ENCODE measurements around the gene ZNF205. TPM values are rescaled to one million over a fixed set of nuclear protein-coding genes. Genes with fewer than 3 reads are reported as not detected.
A peak's percentile ranks its signal among the peaks of the same experiment; 100 is the strongest.

The ZNF205 gene
- total and polyA plus RNA-seq, 10 of the 15 experiments (the other 5 are each of a cell fraction or from before 2014, with no cell fraction given), result 0.26 to 1.5 (median 0.78) TPM; not detected in 2

DNA sequence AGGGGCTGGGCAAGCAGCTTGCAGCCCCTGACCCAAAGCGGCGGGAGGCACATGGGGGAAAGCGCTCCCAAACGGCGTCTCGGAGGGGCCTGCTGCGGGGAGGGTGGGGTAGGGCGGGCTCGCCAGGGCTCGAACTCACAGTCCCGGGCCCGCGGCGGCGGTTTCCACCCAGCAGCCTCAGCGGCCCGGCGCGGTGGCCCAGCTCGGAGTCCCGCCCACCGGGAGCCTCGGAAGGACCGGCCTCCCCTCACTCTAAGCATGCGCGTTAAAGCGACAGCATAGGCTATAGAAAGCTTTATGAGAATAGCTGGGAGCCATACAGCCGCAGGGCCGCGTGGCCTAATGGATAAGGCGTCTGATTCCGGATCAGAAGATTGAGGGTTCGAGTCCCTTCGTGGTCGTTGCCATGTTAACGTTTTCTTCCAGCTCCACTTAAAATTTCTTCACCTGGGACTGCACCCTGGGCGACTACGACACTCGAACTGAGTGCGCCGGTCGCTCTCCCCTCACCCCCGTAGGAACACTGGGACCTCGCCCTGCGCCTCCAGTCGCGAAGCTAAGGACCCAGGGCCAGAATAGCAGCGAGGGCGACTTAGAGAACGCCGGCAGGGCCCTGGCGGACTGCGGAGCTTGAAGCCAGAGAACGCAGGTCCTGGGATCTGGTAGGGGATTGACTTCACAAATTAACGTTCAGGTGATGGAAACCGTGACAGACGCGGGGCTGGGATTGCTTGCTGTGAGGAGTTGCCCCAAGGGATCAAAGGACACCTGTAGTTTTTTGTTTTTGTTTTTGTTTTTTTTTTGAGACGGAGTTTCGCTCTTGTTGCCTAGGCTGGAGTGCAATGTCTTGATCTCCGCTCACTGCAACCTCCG, 38.2 kb downstream of the ZNF205 start (continued):
- TF ChIP-seq FOS (IDR thresholded peaks at IDR 0.05; ENCODE audit: borderline replicate concordance, extremely low read depth, insufficient read length), result no peak
- TF ChIP-seq ESRRA (IDR thresholded peaks at IDR 0.05; ENCODE audit: low read length), result no peak; the same call in 1 of the 2 replicates
- TF ChIP-seq, protein P1, sequence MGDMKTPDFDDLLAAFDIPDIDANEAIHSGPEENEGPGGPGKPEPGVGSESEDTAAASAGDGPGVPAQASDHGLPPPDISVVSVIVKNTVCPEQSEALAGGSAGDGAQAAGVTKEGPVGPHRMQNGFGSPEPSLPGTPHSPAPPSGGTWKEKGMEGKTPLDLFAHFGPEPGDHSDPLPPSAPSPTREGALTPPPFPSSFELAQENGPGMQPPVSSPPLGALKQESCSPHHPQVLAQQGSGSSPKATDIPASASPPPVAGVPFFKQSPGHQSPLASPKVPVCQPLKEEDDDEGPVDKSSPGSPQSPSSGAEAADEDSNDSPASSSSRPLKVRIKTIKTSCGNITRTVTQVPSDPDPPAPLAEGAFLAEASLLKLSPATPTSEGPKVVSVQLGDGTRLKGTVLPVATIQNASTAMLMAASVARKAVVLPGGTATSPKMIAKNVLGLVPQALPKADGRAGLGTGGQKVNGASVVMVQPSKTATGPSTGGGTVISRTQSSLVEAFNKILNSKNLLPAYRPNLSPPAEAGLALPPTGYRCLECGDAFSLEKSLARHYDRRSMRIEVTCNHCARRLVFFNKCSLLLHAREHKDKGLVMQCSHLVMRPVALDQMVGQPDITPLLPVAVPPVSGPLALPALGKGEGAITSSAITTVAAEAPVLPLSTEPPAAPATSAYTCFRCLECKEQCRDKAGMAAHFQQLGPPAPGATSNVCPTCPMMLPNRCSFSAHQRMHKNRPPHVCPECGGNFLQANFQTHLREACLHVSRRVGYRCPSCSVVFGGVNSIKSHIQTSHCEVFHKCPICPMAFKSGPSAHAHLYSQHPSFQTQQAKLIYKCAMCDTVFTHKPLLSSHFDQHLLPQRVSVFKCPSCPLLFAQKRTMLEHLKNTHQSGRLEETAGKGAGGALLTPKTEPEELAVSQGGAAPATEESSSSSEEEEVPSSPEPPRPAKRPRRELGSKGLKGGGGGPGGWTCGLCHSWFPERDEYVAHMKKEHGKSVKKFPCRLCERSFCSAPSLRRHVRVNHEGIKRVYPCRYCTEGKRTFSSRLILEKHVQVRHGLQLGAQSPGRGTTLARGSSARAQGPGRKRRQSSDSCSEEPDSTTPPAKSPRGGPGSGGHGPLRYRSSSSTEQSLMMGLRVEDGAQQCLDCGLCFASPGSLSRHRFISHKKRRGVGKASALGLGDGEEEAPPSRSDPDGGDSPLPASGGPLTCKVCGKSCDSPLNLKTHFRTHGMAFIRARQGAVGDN (IDR thresholded peaks at IDR 0.05), result no peak
- TF ChIP-seq YBX1 (IDR thresholded peaks at IDR 0.05), result no peak
- no peak for TF ChIP-seq FOXK2 (IDR thresholded peaks at IDR 0.05)
- peak; percentile 94 for TF ChIP-seq KLF5 (IDR thresholded peaks at IDR 0.05; ENCODE audit: partially characterized antibody)
- TF ChIP-seq RAD21 (IDR thresholded peaks at IDR 0.05; ENCODE audit: insufficient read depth, low read depth, low read length), result no peak
- TF ChIP-seq, protein P2, sequence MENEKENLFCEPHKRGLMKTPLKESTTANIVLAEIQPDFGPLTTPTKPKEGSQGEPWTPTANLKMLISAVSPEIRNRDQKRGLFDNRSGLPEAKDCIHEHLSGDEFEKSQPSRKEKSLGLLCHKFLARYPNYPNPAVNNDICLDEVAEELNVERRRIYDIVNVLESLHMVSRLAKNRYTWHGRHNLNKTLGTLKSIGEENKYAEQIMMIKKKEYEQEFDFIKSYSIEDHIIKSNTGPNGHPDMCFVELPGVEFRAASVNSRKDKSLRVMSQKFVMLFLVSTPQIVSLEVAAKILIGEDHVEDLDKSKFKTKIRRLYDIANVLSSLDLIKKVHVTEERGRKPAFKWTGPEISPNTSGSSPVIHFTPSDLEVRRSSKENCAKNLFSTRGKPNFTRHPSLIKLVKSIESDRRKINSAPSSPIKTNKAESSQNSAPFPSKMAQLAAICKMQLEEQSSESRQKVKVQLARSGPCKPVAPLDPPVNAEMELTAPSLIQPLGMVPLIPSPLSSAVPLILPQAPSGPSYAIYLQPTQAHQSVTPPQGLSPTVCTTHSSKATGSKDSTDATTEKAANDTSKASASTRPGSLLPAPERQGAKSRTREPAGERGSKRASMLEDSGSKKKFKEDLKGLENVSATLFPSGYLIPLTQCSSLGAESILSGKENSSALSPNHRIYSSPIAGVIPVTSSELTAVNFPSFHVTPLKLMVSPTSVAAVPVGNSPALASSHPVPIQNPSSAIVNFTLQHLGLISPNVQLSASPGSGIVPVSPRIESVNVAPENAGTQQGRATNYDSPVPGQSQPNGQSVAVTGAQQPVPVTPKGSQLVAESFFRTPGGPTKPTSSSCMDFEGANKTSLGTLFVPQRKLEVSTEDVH (IDR thresholded peaks at IDR 0.05; ENCODE audit: low read depth, partially characterized antibody), result no peak
- TF ChIP-seq, protein P3, sequence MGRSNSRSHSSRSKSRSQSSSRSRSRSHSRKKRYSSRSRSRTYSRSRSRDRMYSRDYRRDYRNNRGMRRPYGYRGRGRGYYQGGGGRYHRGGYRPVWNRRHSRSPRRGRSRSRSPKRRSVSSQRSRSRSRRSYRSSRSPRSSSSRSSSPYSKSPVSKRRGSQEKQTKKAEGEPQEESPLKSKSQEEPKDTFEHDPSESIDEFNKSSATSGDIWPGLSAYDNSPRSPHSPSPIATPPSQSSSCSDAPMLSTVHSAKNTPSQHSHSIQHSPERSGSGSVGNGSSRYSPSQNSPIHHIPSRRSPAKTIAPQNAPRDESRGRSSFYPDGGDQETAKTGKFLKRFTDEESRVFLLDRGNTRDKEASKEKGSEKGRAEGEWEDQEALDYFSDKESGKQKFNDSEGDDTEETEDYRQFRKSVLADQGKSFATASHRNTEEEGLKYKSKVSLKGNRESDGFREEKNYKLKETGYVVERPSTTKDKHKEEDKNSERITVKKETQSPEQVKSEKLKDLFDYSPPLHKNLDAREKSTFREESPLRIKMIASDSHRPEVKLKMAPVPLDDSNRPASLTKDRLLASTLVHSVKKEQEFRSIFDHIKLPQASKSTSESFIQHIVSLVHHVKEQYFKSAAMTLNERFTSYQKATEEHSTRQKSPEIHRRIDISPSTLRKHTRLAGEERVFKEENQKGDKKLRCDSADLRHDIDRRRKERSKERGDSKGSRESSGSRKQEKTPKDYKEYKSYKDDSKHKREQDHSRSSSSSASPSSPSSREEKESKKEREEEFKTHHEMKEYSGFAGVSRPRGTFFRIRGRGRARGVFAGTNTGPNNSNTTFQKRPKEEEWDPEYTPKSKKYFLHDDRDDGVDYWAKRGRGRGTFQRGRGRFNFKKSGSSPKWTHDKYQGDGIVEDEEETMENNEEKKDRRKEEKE (IDR thresholded peaks at IDR 0.05), result no peak
- peak; percentile 100 for TF ChIP-seq ZNF24 (IDR thresholded peaks at IDR 0.05)
- TF ChIP-seq ZNF217 (IDR thresholded peaks at IDR 0.05), result peak; percentile 63; the same call in 1 of the 2 replicates
- TF ChIP-seq SIN3A (IDR thresholded peaks at IDR 0.05; ENCODE audit: low read depth, low read length), result no peak
- TF ChIP-seq GABPA (IDR thresholded peaks at IDR 0.05; ENCODE audit: low read depth), result no peak; the same call in none of the 2 replicates

All from GM12878 (cell line).